GM12878 (cell line): ENCODE data around the gene ELL2. TPM values are rescaled to one million over a fixed set of nuclear protein-coding genes. Genes with fewer than 3 reads are reported as not detected.

Experiments used
- ASH2L ChIP-seq: fragments of 300-600, 200-600 bp; sonication (generic); IDR thresholded peaks from 2 replicates; pipeline ENCODE4 v1.6.1; 2017; ENCODE audit warnings: low read depth, mild to moderate bottlenecking, borderline replicate concordance
- BACH1 ChIP-seq: fragments of 450-650 bp; IDR thresholded peaks from 2 replicates; pipeline ENCODE4 v1.6.1; 2017; ENCODE audit warnings: mild to moderate bottlenecking, borderline replicate concordance
- BHLHE40 ChIP-seq, 2 experiments: fragments of 450-650 bp in 1 of 2; IDR thresholded peaks; 2 replicates each; pipeline ENCODE4 v1.6.1; 2011 to 2017; ENCODE audit warnings: low read depth in 2 of 2, borderline replicate concordance in 1 of 2, improper control_type of control experiment in 1 of 2, low read length in 1 of 2, mild to moderate bottlenecking in 1 of 2
- CBFB ChIP-seq: IDR thresholded peaks from 2 replicates; pipeline ENCODE4 v1.6.1; 2016; ENCODE audit warnings: antibody characterized with exemption, low read depth
- CHD2 ChIP-seq: IDR thresholded peaks from 2 replicates; pipeline ENCODE4 v1.6.1; 2011; ENCODE audit warnings: low read depth, low read length, improper control_type of control experiment, borderline replicate concordance
- CHD4 ChIP-seq: fragments of 200-600 bp; sonication (generic); IDR thresholded peaks from 2 replicates; pipeline ENCODE4 v1.6.1; 2016; ENCODE audit warnings: mild to moderate bottlenecking
- FOS ChIP-seq: IDR thresholded peaks from 3 replicates; pipeline ENCODE4 v1.6.1; 2011; ENCODE audit warnings: borderline replicate concordance; ENCODE audit not compliant: insufficient read length; ENCODE audit errors: extremely low read depth
- FOXK2 ChIP-seq: fragments of 450-650 bp; IDR thresholded peaks from 2 replicates; pipeline ENCODE4 v1.6.1; 2017; ENCODE audit warnings: mild to moderate bottlenecking, moderate library complexity
- FOXM1 ChIP-seq: IDR thresholded peaks from 2 replicates; pipeline ENCODE4 v1.6.1; 2012; ENCODE audit warnings: low read depth, mild to moderate bottlenecking, inconsistent platforms, low read length, moderate library complexity
- GABPA ChIP-seq: IDR thresholded peaks from 2 replicates; pipeline ENCODE4 v1.6.1; 2014; ENCODE audit warnings: antibody characterized with exemption, low read depth, mild to moderate bottlenecking, inconsistent platforms
- HCFC1 ChIP-seq: fragments of 150-350 bp; IDR thresholded peaks from 2 replicates; pipeline ENCODE4 v1.6.1; 2014; ENCODE audit warnings: low read length
- HDGF ChIP-seq: fragments of 450-650 bp; IDR thresholded peaks from 2 replicates; pipeline ENCODE4 v1.6.1; 2016; ENCODE audit warnings: antibody characterized with exemption
- MTA3 ChIP-seq: IDR thresholded peaks from 2 replicates; pipeline ENCODE4 v1.6.1; 2012; ENCODE audit warnings: low read length, inconsistent platforms, borderline replicate concordance
- NBN ChIP-seq: fragments of 450-650 bp; IDR thresholded peaks from 2 replicates; pipeline ENCODE4 v1.6.1; 2016
- NRF1 ChIP-seq: conservative IDR thresholded peaks from 2 replicates; pipeline ENCODE4 v1.6.1; 2011; ENCODE audit warnings: mild to moderate bottlenecking, low read depth, low read length, improper control_type of control experiment
- RAD51 ChIP-seq: fragments of 450-650 bp; IDR thresholded peaks from 2 replicates; pipeline ENCODE4 v1.6.1; 2016; ENCODE audit warnings: moderate library complexity, mild to moderate bottlenecking, inconsistent platforms
- SMAD5 ChIP-seq: IDR thresholded peaks from 2 replicates; pipeline ENCODE4 v1.6.1; 2016; ENCODE audit warnings: antibody characterized with exemption, low read depth
- SMC3 ChIP-seq: IDR thresholded peaks from 2 replicates; pipeline ENCODE4 v1.6.1; 2011; ENCODE audit warnings: low read length, improper control_type of control experiment, borderline replicate concordance
- SREBF1 ChIP-seq: IDR thresholded peaks from 2 replicates; pipeline ENCODE4 v1.6.1; 2012; ENCODE audit warnings: mild to moderate bottlenecking, low read length
- TCF3 ChIP-seq: IDR thresholded peaks from 2 replicates; pipeline ENCODE4 v1.6.1; 2012; ENCODE audit warnings: low read depth, mild to moderate bottlenecking, low read length, borderline replicate concordance; ENCODE audit not compliant: insufficient read depth
- YBX1 ChIP-seq: fragments of 450-650 bp; IDR thresholded peaks from 2 replicates; pipeline ENCODE4 v1.6.1; 2016; ENCODE audit warnings: antibody characterized with exemption
- ZSCAN29 ChIP-seq: fragments of 450-650 bp; IDR thresholded peaks from 2 replicates; pipeline ENCODE4 v1.6.1; 2017; ENCODE audit warnings: mild to moderate bottlenecking, moderate library complexity
- polyA plus RNA-seq, 11 experiments: library from polyadenylated mRNA; depleted of rRNA in 4 of 11; unstranded in 6 of 11; stranded (reverse) in 5 of 11; fragments of >200 nt; fragmentation: Nextera tagmentation in 4 of 11; fragmentation: Illumina TruSeq in 1 of 11; extraction: Ambion mirVana in 4 of 11; extraction: Trizol in 1 of 11; gene quantifications; 1 replicate in 1 of 11; 2 replicates in 10 of 11; pipeline versions ENCODE4 v1.2.1 to v1.2.3, GENCODE V29; 2011 to 2016; ENCODE audit warnings: inconsistent platforms in 2 of 11, missing spikeins in 2 of 11, low read depth in 1 of 11
- total RNA-seq, 4 experiments: library from RNA; depleted of rRNA in 3 of 4; stranded (reverse); fragments of >200 nt in 3 of 4; fragmentation: Illumina TruSeq in 1 of 4; extraction: Trizol in 1 of 4; gene quantifications; 2 replicates each; pipeline versions ENCODE4 v1.2.1 to v1.2.3, GENCODE V29; 2013 to 2021
- TF ChIP-seq, protein P1 (sequence below): fragments of 450-650 bp; IDR thresholded peaks from 2 replicates; pipeline ENCODE4 v1.6.1; 2014; ENCODE audit warnings: mild to moderate bottlenecking
- TF ChIP-seq, protein P2 (sequence below): fragments of 450-650 bp; IDR thresholded peaks from 2 replicates; pipeline ENCODE4 v1.6.1; 2017; ENCODE audit warnings: antibody characterized with exemption, mild to moderate bottlenecking, moderate library complexity
- TF ChIP-seq, protein P3 (sequence below): fragments of 150-350 bp; IDR thresholded peaks from 2 replicates; pipeline ENCODE4 v1.6.1; 2016; ENCODE audit warnings: low read depth, low read length

The ELL2 gene
- total and polyA plus RNA-seq, 10 of the 15 experiments (the other 5 are each of a cell fraction or from before 2014, with no cell fraction given): 24.2 to 91.4 (median 57.4) TPM

DNA sequence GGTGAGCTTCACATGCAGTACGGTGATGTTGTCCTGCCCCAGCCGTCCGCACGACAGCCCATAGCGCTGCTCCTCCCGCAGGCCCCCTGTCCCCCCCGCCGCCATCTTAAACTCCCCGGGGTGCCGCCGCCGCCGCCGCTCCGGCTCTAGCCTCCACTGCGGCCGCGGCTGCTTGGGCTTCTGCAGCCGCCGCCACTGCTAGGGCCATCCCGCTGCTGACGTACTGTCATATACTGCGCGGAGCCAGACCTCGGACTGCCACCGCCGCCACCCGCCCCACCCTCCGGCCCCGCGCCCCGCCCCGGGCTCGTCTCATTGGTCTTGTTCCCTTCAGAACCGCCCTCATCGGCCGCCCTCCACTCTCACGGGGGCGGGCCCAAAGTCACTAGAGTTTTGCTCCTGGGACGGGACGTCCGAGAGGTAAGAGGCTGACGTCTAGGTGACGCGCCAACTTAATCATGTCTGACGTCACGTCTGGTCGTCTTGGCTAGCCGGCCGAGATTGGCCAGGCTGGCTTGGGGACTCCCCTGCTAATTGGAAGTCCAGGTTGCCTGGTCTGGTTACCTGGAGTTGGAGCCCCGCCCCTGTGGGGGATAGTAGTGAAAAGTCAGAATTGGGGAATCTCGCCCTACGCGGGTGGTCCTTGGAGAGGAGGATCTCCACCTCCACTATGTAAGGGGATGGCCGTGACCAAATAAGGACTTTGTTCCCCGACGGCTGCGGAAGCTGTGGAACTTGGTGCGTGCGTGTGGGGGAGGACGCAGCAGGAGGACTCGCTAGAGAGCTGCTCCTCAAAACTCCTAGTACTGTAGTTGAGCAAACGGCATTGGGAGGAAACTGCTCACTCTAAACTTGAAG lies at the start of gene ELL2 (continued):
- no peak for TF ChIP-seq TCF3
- TF ChIP-seq, protein P1, sequence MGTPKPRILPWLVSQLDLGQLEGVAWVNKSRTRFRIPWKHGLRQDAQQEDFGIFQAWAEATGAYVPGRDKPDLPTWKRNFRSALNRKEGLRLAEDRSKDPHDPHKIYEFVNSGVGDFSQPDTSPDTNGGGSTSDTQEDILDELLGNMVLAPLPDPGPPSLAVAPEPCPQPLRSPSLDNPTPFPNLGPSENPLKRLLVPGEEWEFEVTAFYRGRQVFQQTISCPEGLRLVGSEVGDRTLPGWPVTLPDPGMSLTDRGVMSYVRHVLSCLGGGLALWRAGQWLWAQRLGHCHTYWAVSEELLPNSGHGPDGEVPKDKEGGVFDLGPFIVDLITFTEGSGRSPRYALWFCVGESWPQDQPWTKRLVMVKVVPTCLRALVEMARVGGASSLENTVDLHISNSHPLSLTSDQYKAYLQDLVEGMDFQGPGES: no peak
- TF ChIP-seq CHD2: no peak
- TF ChIP-seq, protein P2, sequence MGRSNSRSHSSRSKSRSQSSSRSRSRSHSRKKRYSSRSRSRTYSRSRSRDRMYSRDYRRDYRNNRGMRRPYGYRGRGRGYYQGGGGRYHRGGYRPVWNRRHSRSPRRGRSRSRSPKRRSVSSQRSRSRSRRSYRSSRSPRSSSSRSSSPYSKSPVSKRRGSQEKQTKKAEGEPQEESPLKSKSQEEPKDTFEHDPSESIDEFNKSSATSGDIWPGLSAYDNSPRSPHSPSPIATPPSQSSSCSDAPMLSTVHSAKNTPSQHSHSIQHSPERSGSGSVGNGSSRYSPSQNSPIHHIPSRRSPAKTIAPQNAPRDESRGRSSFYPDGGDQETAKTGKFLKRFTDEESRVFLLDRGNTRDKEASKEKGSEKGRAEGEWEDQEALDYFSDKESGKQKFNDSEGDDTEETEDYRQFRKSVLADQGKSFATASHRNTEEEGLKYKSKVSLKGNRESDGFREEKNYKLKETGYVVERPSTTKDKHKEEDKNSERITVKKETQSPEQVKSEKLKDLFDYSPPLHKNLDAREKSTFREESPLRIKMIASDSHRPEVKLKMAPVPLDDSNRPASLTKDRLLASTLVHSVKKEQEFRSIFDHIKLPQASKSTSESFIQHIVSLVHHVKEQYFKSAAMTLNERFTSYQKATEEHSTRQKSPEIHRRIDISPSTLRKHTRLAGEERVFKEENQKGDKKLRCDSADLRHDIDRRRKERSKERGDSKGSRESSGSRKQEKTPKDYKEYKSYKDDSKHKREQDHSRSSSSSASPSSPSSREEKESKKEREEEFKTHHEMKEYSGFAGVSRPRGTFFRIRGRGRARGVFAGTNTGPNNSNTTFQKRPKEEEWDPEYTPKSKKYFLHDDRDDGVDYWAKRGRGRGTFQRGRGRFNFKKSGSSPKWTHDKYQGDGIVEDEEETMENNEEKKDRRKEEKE: no peak
- TF ChIP-seq NBN: peak; percentile 98
- TF ChIP-seq CBFB: no peak
- no peak for TF ChIP-seq FOXK2
- TF ChIP-seq FOS: no peak
- no peak for TF ChIP-seq HDGF
- TF ChIP-seq MTA3: no peak
- TF ChIP-seq CHD4: no peak
- no peak for TF ChIP-seq GABPA
- TF ChIP-seq FOXM1: no peak
- no peak for TF ChIP-seq YBX1
- no peak for TF ChIP-seq RAD51
- no peak for TF ChIP-seq SREBF1
- peak; percentile 78; the same call in 1 of the 2 replicates for TF ChIP-seq ASH2L
- TF ChIP-seq ZSCAN29: no peak
- TF ChIP-seq NRF1: no peak
- TF ChIP-seq HCFC1: peak; percentile 24; the same call in 1 of the 2 replicates
- no peak for TF ChIP-seq SMC3
- TF ChIP-seq, protein P3, sequence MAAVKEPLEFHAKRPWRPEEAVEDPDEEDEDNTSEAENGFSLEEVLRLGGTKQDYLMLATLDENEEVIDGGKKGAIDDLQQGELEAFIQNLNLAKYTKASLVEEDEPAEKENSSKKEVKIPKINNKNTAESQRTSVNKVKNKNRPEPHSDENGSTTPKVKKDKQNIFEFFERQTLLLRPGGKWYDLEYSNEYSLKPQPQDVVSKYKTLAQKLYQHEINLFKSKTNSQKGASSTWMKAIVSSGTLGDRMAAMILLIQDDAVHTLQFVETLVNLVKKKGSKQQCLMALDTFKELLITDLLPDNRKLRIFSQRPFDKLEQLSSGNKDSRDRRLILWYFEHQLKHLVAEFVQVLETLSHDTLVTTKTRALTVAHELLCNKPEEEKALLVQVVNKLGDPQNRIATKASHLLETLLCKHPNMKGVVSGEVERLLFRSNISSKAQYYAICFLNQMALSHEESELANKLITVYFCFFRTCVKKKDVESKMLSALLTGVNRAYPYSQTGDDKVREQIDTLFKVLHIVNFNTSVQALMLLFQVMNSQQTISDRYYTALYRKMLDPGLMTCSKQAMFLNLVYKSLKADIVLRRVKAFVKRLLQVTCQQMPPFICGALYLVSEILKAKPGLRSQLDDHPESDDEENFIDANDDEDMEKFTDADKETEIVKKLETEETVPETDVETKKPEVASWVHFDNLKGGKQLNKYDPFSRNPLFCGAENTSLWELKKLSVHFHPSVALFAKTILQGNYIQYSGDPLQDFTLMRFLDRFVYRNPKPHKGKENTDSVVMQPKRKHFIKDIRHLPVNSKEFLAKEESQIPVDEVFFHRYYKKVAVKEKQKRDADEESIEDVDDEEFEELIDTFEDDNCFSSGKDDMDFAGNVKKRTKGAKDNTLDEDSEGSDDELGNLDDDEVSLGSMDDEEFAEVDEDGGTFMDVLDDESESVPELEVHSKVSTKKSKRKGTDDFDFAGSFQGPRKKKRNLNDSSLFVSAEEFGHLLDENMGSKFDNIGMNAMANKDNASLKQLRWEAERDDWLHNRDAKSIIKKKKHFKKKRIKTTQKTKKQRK: no peak
- TF ChIP-seq BACH1: no peak
- peak in 1 of 2 experiments; percentile 27; a peak in 2 of 4 replicates for TF ChIP-seq BHLHE40 (IDR thresholded peaks at IDR 0.05; ENCODE audit: borderline replicate concordance in 1 of 2, low read depth in 2 of 2, low read length in 1 of 2)
- no peak for TF ChIP-seq SMAD5
